ENCODE results near the gene HNRNPA3. TPM values are rescaled to one million over a fixed set of nuclear protein-coding genes. Genes with fewer than 3 reads are reported as not detected.
A peak's percentile ranks its signal among the peaks of the same experiment; 100 is the strongest.

The HNRNPA3 gene
- total RNA-seq, 1 donor from 2014 or later, result 184 TPM

DNA sequence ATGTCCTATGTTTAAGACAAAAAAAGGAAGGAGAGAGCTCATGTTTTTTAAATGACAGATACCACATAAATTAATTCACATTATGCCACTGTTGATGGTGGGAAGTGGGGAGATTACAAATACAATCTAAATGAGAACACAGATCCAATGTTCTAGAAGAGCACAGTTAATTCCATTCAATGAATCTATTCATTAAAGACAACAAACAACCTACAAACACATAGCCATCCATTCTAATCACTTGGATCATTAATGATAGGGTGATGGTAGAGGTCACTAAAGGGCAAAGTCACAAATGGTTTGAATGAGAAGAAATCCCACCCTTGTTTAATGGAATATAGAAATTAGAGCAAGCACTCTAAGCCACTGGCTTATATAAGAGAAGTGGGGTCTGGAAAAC, 21.7 kb downstream of the HNRNPA3 start:
- Histone ChIP-seq H3K9ac (ENCODE audit: low read length) (no peak overlapping the region), H3K4me1 (ENCODE audit: insufficient read depth, low read length) (peaks cover 3% of the 10 kb centered on the region), H3K27ac (ENCODE audit: low read depth, low read length) (no peak overlapping the region), H4K20me1 (ENCODE audit: insufficient read depth, low read length) (peaks cover 54% of the 10 kb centered on the region), H3K4me2 (ENCODE audit: low read length) (no peak overlapping the region), H3K36me3 (ENCODE audit: insufficient read depth, low read length) (peaks cover 45% of the 10 kb centered on the region), H3K4me3 (ENCODE audit: insufficient read depth, low read depth, low read length) (no peak overlapping the region), H2AFZ (ENCODE audit: low read depth, low read length) (no peak overlapping the region), H3K27me3 (ENCODE audit: insufficient read depth, low read length) (no peaks in the 10 kb centered on the region), H3K79me2 (ENCODE audit: insufficient read depth, low read length) (peaks cover 65% of the 10 kb centered on the region), H3K9me3 (ENCODE audit: insufficient read depth, low read depth, low read length) (no peaks in the 10 kb centered on the region)
- peaks cover 15% of the 10 kb centered on the region for H3K36me3 Mint-ChIP-seq (ENCODE audit: low read depth, unreplicated experiment)
- H3K4me3 Mint-ChIP-seq (ENCODE audit: unreplicated experiment), result no peak overlapping the region
- no peaks in the 10 kb centered on the region for H3K27me3 Mint-ChIP-seq (ENCODE audit: low read depth, unreplicated experiment)
- H3K27ac Mint-ChIP-seq (ENCODE audit: unreplicated experiment), result peak overlapping the region; percentile 29
- TF ChIP-seq EZH2 (IDR thresholded peaks at IDR 0.05; ENCODE audit: insufficient read depth, low read length), result no peak
- no peaks in the 10 kb centered on the region for H3K9me3 Mint-ChIP-seq (ENCODE audit: unreplicated experiment)
- DNase-seq (ENCODE audit: low read depth), result no peak
- FAIRE-seq, result no peak
- H3K4me1 Mint-ChIP-seq (ENCODE audit: low read depth, unreplicated experiment), result peaks cover 29% of the 10 kb centered on the region

GRCh38 chr2:177235855-177236437, 23.4 kb downstream of the HNRNPA3 start:
- Mint-ChIP-seq H3K4me3 (ENCODE audit: unreplicated experiment) (no peak overlapping the region), H3K4me1 (ENCODE audit: low read depth, unreplicated experiment) (peaks cover 44% of the 10 kb centered on the region), H3K9me3 (ENCODE audit: unreplicated experiment) (no peaks in the 10 kb centered on the region), H3K27me3 (ENCODE audit: low read depth, unreplicated experiment) (no peaks in the 10 kb centered on the region), H3K36me3 (ENCODE audit: low read depth, unreplicated experiment) (peaks cover 8% of the 10 kb centered on the region), H3K27ac (ENCODE audit: unreplicated experiment) (no peak overlapping the region)
- no peak for FAIRE-seq
- no peak overlapping the region for H3K4me2 ChIP-seq (ENCODE audit: low read length)
- TF ChIP-seq, protein P1, sequence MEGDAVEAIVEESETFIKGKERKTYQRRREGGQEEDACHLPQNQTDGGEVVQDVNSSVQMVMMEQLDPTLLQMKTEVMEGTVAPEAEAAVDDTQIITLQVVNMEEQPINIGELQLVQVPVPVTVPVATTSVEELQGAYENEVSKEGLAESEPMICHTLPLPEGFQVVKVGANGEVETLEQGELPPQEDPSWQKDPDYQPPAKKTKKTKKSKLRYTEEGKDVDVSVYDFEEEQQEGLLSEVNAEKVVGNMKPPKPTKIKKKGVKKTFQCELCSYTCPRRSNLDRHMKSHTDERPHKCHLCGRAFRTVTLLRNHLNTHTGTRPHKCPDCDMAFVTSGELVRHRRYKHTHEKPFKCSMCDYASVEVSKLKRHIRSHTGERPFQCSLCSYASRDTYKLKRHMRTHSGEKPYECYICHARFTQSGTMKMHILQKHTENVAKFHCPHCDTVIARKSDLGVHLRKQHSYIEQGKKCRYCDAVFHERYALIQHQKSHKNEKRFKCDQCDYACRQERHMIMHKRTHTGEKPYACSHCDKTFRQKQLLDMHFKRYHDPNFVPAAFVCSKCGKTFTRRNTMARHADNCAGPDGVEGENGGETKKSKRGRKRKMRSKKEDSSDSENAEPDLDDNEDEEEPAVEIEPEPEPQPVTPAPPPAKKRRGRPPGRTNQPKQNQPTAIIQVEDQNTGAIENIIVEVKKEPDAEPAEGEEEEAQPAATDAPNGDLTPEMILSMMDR (IDR thresholded peaks at IDR 0.05; ENCODE audit: insufficient read depth, low read depth, low read length), result no peak
- TF ChIP-seq EZH2 (IDR thresholded peaks at IDR 0.05; ENCODE audit: insufficient read depth, low read length), result no peak
- peaks cover 70% of the 10 kb centered on the region for H4K20me1 ChIP-seq (ENCODE audit: insufficient read depth, low read length)
- H3K9me3 ChIP-seq (ENCODE audit: insufficient read depth, low read depth, low read length), result no peaks in the 10 kb centered on the region
- peaks cover 15% of the 10 kb centered on the region for H3K4me1 ChIP-seq (ENCODE audit: insufficient read depth, low read length)
- no peak overlapping the region for H2AFZ ChIP-seq (ENCODE audit: low read depth, low read length)
- no peak overlapping the region for H3K9ac ChIP-seq (ENCODE audit: low read length)
- H3K27ac ChIP-seq (ENCODE audit: low read depth, low read length), result no peak overlapping the region
- peaks cover 82% of the 10 kb centered on the region for H3K79me2 ChIP-seq (ENCODE audit: insufficient read depth, low read length)
- peaks cover 30% of the 10 kb centered on the region for H3K36me3 ChIP-seq (ENCODE audit: insufficient read depth, low read length)
- H3K4me3 ChIP-seq (ENCODE audit: insufficient read depth, low read depth, low read length), result no peak overlapping the region
- DNase-seq (ENCODE audit: low read depth), result no peak
- H3K27me3 ChIP-seq (ENCODE audit: insufficient read depth, low read length), result no peaks in the 10 kb centered on the region

DNA sequence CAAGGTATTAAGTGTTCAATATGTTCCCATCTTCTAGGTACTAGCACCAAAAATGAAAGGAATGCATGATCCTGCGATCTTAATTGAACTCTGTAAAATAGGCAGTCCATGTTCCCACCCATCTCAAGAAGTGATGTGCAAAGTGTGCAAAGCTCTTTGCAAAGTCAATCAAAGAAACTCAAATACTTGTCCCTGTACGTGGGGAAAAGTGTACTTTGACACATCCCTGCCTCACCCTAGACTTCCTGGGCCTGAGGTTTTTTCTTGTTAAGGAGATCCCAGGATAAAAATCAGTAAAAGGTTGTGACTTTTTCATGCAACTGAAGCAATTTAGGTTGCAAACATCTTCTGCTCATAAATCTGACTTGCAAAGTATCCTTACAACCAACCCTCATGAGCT, 25.3 kb downstream of the HNRNPA3 start:
- peaks cover 35% of the 10 kb centered on the region for H3K4me1 ChIP-seq (ENCODE audit: insufficient read depth, low read length)
- no peaks in the 10 kb centered on the region for H3K27me3 ChIP-seq (ENCODE audit: insufficient read depth, low read length)
- no peak overlapping the region for H3K27ac Mint-ChIP-seq (ENCODE audit: unreplicated experiment)
- no peak overlapping the region for H3K4me2 ChIP-seq (ENCODE audit: low read length)
- no peak overlapping the region for H2AFZ ChIP-seq (ENCODE audit: low read depth, low read length)
- peaks cover 11% of the 10 kb centered on the region for H3K36me3 ChIP-seq (ENCODE audit: insufficient read depth, low read length)
- no peak for DNase-seq (ENCODE audit: low read depth)
- peaks cover 64% of the 10 kb centered on the region for H3K4me1 Mint-ChIP-seq (ENCODE audit: low read depth, unreplicated experiment)
- no peak overlapping the region for H3K4me3 ChIP-seq (ENCODE audit: insufficient read depth, low read depth, low read length)
- H3K9me3 ChIP-seq (ENCODE audit: insufficient read depth, low read depth, low read length), result no peaks in the 10 kb centered on the region
- H3K79me2 ChIP-seq (ENCODE audit: insufficient read depth, low read length), result peaks cover 99% of the 10 kb centered on the region
- no peak overlapping the region for H3K4me3 Mint-ChIP-seq (ENCODE audit: unreplicated experiment)
- H3K9me3 Mint-ChIP-seq (ENCODE audit: unreplicated experiment), result no peaks in the 10 kb centered on the region
- no peak overlapping the region for H3K9ac ChIP-seq (ENCODE audit: low read length)
- H3K36me3 Mint-ChIP-seq (ENCODE audit: low read depth, unreplicated experiment), result peaks cover 6% of the 10 kb centered on the region
- no peak for FAIRE-seq
- peaks cover 84% of the 10 kb centered on the region for H4K20me1 ChIP-seq (ENCODE audit: insufficient read depth, low read length)
- no peak overlapping the region for H3K27ac ChIP-seq (ENCODE audit: low read depth, low read length)
- TF ChIP-seq, protein P1 (IDR thresholded peaks at IDR 0.05; ENCODE audit: insufficient read depth, low read depth, low read length), result no peak
- TF ChIP-seq EZH2 (IDR thresholded peaks at IDR 0.05; ENCODE audit: insufficient read depth, low read length), result no peak
- H3K27me3 Mint-ChIP-seq (ENCODE audit: low read depth, unreplicated experiment), result no peaks in the 10 kb centered on the region
